GM18861 (cell line): ENCODE results near the gene TMEM236.
"Not testable (repeated sequence)": the region's sequence is repeated elsewhere in the genome, so short reads cannot be mapped to it uniquely, and the experiment has no call there.

Source experiments
- ATAC-seq: cut with Tn5 transposase; IDR thresholded peaks from one replicate; pipeline ENCODE4 v1.9.1; 2021; ENCODE audit not compliant: unreplicated experiment

Gene TMEM236, protein sequence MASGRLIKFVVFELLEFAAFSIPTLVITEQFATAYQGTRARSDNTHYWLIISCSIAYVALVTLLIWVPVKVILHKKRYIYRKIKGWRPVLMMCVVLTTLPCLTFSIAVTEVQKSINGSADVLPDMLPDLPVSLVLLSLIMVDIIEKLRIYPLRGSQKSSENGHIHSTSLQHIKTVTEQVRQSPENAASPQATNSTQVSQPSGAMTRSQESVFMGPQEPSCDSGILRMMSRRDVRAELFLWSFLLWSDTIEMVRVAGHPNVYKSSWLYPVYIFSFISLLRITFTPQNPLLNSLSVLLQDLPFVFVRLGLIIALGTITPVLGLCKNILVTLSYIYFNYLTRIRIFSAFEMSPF

DNA sequence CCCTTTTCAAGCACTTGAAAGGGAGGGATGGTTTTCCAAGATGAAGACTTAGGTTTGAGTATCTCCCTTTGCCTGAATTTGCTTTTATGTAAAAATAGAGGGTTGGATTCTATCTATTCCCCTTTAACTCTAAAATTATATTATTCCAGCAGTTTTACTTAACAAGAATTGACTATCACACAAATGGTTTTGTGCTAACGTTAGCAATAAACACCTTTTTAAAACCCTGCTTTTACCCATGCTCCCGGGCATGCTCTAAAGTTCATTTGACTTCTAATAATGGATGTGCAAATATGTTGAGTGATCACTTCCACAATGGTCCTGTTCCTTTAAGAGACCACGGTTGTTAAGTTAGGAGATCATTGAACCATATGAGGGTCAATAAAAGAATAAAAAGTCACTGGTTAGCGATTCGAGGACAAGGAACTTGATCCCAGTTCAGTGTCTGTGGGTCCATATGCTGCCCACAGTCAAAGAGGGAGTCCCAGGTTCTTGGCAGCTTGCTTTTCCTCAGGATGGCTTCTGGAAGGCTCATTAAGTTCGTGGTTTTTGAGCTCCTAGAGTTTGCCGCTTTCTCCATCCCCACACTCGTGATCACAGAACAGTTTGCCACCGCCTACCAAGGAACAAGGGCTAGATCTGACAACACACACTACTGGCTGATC, at the start of gene TMEM236:
TMEM236 (plus strand) TSS at position 421 of the 665 bp plus-strand sequence; CDS start at position 516, 95 bp downstream.
- ATAC-seq: no peak

DNA sequence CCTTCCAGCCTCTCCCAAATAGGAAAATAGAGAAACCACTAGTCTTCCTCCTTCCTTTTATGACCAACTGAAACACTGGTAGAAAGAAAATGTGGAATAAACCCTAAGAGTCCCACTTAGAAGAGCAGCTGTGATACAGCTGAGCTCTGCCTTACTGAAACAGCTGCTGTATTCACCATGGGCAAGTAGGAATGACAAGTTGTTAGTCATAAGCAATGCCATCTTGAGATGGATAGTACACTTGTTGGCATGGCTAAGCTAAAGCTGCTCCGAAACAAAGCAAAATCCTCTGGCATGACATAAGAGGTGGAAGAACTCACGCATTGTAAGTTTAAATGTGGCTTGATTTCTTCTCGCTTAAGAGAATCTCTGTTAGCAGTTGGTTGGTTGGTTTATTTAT, 48.3 kb upstream of the TMEM236 start:
- no peak for ATAC-seq

DNA sequence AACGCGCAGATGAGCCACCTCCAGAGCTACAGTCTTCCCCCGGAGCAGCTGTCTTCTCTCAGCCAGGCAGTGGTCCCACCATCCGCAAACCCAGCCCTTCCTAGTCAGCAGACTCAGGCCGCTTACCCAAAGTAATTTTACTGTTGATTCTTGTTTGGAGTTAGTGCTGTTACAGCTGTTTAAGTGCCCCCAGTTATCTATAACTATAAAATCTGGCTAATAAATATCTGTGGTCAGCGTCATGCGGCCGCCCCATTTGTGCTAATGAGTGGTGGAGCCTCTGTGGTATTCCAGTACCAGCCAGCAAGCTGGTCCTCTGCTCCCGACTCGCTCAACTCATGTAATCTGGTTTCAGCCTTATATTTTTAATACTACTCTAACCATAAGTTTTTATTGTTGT, 43.2 kb upstream of the TMEM236 start:
- no peak for ATAC-seq

DNA sequence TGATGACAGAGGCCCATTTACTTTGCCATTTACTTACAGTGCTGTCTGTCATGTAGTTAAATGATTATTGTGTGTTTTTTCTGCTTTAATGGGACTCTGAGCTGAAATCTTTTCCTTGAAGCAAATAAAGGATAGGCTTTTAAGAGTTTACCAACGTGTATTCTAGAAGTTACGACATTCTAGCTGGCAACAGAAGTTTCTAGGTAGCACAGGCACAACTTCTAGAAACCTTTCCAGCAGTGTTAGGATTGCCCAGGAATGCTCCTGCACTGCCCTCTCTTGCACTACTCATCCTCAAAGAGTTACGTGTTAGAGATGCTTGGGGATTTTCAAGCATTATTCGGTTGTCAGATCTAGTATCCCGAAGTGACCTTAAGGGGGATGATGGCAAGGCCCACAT, 42.5 kb upstream of the TMEM236 start:
- no peak for ATAC-seq

DNA sequence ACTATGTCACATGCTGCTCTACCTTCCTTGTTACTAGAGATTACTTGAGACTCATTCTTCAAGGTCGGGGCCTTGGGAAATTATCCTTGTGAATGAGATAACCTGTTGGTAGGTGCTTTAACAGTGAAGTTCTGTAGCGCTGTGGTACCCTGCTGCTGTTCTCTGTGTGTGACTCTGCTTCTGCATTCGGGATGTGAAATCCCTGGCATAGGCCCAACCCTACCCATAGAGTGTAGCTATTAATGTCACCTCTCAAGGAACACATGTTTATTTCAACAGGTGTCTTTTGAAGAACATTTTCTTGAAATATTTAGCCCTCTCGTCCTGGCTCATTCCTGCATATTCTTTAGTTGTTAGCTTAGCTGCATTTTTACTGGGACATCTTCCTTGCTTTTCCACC, 41.8 kb upstream of the TMEM236 start:
- no peak for ATAC-seq

DNA sequence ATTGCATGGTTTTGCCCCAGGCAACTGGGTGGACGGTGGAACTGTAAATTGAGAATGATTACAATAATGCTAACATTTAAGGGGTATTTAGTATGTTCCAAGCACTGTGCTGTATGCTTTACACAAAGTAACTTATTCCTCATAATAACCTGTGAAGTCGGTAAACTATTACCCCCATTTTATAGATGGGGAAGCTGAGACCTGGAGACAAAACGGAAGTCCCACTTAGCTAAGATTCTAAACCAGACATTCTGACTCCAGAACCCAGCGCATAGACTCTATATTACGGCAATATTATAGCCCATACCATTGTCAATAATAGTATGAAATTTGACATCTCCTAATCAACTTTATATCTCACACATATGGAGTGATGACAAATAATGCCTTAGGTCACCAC, 39.9 kb upstream of the TMEM236 start:
- no peak for ATAC-seq

DNA sequence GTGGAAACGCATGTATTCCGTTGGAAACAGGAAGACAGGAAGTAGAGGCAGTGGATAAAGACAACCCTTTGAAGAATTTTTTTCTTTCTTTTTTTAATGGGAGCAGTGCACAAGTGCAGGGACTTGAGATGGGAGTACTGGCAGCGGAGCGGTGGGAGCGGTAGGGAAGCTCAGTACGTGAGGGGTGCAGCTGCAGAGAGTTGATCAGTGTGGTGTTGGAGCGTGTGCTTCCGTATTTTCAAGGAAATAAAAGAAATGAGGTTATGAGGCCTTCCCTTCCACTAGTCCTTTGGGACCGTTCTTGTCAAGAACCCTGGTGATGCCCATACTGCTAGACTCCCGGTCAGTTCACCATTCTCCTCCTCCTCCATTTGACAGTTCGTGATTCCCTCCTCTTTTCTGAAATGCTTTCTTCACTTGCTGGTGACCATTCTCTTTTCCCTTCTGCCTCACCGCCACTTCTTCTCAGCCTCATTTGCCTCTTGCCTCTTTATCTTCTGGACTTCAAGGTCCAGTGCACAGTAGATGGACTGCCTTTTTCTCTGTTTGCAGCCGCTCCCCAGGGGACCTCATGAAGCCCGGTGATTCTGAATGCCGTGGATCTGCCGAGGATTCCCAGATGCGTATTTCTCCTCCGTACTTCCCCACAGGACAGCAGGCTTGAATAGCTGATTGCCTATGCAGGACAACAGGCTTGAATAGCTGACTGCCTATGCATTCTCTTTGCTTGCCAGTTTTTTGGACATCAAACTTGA, 39.1 kb upstream of the TMEM236 start:
- no peak for ATAC-seq

DNA sequence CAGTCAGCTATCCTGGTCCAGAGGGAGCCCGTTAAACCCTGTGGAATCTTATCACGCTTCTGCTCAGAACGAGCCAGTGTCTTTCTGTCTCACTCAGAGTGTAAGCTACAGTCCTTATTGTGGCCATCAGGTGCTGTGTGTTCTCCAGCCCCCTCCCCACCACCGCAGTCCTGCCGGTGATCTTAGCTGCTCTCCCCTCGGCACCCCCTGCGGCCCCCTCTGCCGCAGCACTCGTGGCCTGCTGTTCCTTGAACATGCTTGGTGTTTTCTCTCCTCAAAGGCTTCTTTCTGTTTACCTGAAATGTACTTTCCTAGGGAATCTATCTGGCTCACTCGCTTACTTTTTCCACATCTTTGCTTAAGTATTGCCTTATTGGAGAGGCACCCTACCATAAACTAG, 38.2 kb upstream of the TMEM236 start:
- no peak for ATAC-seq

DNA sequence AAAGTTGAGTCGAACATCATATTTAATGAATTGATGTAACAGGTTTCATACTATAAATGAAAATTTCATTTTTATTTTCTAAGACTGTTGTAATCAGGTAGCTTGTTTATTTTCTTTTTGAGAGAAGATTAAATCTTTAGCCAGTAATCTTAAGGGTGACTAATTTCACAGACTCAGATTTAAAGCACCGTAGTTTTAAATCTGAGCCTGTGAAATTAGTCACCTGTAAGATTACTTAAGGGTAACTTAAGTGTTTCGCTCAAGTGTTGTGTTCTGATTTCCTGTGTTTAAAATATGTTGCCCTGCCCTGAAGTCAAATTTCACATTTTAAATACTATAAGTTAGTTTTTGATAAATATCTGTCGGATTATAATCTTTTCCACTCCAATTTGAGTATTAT, 35.8 kb upstream of the TMEM236 start:
- no peak for ATAC-seq

DNA sequence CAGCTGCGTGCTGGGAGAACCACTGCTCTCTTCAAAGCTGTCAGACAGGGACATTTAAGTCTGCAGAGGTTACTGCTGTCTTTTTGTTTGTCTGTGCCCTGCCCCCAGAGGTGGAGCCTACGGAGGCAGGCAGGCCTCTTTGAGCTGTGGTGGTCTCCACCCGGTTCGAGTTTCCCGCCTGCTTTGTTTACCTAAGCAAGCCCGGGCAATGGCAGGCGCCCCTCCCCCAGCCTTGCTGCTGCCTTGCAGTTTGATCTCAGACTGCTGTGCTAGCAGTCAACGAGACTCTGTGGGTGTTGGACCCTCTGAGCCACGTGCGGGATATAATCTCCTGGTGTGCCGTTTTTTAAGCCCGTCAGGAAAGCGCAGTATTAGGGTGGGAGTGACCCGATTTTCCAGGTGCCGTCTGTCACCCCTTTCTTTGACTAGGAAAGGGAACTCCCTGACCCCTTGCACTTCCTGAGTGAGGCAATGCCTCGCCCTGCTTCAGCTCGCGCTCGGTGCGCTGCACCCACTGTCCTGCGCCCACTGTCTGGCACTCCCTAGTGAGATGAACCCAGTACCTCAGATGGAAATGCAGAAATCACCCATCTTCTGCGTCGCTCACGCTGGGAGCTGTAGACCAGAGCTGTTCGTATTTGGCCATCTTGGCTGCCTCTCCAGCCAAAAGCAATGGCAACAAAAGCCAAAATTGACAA, 29.5 kb upstream of the TMEM236 start:
- not testable (repeated sequence) for ATAC-seq

DNA sequence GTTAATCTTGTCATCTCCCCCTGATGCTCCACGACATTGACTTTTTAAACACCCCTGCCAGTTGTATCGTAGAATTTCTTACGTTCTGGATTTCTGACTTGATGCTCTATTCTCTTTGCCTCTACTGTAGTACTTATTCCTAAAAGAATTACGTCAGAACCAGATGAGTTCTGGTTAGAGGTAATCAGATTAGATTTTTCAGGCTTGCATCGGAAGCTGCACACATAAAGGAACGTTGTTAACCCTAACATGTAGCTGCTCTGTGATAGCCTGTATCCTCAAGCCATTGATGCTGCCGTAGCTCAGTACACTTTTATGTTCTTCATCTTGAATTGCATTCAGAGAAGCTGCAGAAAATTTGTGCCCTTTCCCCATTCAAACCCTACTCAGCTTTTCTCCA, 26.3 kb upstream of the TMEM236 start:
- ATAC-seq: no peak

DNA sequence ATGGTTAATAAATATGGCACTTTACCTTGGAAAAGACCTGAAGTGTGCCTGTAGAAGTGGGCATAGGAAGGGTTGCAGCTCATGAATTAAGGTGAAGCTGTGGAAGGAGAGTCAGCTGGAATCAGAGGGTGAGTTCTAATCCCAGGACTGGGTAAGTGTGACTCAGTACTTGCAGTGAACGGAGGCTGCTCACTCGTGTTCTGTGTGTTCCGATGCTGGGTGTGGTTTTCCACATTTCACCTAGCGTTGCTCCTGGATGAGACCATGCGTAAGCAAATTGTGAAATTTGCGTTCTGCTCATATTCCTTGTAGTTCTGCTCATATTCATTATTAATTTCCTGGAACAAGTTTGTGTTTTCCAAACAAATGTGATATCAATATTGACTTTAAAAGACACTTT, 22.4 kb upstream of the TMEM236 start:
- no peak for ATAC-seq

DNA sequence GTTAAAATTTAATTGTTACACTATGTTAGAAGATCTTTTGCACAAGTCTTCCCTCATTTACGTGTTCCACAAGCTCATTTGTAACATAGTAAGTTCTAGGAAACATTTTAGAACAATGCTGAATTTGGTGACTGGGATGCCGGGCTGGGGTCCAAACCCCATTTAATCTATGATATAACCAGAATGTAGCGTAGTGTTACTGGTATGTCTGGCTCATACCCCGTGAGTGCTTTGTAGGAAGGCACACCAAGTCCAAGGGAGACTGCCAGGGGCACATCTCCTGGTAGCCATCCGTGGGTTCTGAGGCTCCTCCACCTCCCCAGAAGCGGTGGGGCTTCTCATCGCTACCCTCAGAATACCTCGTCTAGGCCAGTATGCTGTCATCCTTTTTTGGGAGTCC, 21.3 kb upstream of the TMEM236 start:
- no peak for ATAC-seq

DNA sequence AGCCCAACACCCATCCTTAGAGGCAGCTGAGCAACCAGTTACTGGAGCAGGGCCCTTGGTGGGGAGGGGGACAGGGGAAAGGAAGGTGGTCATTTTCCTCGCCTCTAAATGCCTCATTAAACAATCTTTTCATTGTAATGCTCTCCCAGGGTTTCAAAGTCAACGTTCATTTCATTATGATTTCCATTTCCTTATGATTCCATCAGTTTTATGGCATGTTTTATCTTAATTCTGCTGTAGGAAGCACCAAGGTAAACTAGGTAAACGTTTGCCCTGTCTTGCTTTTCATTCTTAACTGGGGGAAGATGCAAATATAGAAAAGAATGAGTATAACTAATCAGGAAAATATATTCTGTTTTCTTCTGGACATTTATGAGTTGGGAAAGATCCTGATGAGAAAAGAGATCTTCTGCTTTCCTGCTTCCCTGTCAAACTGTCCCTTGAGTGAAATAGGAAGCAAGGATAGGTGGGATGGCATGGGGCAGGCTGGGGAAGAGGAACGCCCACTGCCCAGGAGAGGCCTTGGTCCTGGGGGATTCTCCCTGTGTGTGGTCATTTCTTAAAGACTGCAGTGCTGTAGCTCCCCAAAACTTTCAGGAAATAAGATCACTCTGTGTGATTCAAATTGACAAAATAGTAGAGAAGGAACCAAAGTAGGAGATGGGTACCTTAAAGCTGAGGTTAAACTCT, 20.5 kb upstream of the TMEM236 start:
- no peak for ATAC-seq

DNA sequence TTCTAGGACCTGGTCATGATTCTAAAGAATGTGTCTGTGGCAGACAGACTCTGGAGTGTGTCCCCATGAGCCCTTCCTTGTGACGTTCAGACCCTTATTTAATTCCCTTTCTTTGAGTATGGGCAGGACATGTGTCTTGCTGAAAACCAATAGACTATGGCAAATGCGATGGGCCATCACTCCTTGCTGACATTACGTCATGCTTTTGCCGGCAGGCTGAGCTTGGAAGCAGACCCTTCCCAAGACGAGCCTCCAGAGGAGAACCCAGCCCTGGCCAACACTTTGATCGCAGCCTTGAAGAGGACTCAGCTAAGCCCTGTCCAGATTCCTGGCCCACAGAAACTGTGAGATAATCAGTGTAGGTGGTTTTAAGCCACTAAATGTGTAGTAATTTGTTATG, 18.4 kb upstream of the TMEM236 start:
- no peak for ATAC-seq

DNA sequence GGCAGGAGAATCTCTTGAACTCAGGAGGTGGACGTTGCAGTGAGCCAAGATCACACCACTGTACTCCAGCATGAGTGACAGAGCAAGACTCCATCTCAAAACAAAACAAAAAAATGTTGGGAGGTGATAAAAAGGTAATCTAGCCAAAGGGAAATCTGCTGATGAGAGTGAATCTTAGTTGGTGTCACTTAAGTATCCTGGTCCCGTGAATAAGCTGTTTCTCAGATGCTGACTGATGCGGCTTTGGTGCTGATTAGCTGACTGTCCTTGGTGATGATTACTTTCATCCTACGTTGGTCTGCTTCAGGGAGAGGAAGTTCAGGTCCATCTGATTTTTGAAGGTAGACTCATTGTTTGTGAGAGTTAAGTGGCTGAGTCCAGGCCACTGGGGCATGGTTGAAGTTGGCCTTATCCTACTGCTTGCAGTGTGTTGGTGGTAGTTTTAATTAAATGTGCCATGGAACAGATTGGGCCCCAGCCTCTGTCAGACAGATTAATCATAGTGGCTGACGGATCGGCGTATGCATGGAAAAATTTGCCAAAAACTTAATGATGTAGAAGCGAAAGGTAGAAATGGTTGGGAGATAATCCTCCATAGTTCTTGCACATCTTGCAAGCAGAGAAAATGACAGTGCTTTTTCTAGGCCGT, 17.4 kb upstream of the TMEM236 start:
- ATAC-seq: no peak

DNA sequence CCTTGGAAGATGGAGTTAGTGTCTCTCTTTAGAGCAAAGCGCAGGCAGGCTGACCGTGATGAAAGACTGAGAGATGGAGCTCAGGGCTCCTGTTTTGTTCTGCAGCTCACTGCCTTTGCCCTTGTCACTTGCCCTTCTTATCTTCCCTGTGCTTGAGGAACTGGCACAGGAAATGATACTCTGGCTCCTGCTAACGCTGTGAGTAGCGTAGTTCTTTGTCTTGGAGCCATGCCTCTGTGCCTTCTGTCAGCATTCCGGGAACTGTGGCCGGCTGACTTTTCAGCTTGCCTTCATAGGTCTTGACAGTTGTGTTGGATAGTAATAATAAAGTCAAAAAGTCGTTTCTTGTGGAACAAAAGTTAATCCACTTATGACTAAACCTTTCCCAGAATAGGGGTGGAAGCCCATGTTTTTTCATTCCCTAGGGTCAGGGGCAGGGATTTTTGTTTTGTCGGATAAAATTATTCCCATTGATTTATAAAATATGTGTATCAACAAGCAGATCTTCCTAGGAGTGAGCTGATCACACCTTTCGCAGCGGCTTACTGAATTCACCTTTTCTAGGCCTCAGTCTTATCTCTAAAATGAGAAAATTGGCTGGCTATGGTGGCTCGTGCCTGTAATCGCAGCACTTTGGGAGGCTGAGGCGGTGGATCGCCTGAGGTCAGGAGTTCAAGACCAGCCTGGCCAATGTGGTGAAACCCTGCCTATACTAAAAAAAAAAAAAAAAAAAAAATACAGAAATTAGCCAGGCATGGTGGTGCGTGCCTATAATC, 16.6 kb upstream of the TMEM236 start:
- ATAC-seq: no peak

DNA sequence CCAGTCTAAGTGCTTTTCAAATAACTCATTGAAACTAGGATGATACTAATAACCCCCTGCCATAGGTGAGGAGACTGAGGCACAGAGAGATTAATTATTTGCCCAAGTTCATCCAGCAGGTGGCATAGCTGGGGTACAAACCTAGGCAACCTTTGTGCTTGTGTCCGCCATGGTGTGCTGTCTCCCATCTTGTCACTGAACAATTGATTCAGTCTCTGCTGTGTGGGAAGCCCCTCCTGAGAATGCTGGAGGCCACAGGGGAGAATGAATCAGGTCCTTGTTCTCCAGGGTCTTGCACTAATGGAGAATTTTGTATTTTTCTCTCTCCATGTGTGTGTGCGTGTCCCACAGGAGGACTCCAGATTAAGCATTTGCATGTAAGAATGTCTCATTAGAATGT, 15.8 kb upstream of the TMEM236 start:
- no peak for ATAC-seq
